ENCODE data around the gene PPDPF.

DNA sequence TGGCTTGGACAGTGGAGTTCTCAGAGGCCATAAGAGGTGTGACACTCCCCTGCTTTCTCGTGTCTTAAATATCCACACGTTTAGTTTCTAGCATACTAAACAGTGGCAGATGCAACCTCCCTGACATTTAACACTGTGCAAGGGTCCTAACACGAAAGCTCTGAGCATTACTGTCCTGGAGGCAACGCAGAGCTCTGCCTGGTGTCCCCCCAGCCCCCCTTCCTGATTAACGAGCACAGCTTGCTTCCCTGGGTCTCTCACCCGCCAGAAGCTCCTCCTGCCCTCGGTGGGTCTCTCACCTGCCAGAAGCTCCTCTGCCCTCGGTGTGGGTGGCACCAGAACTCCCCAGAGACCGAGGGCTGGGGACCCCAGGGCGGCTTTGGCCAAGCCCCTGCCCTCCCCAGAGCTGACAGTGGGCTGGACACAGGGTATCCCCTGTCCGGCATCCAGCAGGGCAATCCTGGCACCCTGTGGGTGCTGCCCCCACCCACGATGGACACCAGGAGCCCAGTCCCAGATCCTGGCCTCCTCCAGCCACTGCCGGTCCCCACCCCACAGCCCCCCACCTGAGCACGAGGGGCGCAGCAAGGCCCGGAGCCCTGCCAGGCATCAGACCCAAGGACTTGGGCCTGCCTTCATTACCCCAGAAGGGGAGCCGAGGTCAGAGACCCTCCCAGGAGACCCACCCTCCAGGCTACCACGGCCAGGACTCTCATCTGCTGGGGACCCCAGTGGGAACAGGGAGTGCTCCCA, 35.7 kb upstream of the PPDPF start:
- TF ChIP-seq, protein P1, sequence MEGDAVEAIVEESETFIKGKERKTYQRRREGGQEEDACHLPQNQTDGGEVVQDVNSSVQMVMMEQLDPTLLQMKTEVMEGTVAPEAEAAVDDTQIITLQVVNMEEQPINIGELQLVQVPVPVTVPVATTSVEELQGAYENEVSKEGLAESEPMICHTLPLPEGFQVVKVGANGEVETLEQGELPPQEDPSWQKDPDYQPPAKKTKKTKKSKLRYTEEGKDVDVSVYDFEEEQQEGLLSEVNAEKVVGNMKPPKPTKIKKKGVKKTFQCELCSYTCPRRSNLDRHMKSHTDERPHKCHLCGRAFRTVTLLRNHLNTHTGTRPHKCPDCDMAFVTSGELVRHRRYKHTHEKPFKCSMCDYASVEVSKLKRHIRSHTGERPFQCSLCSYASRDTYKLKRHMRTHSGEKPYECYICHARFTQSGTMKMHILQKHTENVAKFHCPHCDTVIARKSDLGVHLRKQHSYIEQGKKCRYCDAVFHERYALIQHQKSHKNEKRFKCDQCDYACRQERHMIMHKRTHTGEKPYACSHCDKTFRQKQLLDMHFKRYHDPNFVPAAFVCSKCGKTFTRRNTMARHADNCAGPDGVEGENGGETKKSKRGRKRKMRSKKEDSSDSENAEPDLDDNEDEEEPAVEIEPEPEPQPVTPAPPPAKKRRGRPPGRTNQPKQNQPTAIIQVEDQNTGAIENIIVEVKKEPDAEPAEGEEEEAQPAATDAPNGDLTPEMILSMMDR (conservative IDR thresholded peaks at IDR 0.05) = no peak
- TF ChIP-seq EZH2 (IDR thresholded peaks at IDR 0.05; ENCODE audit: low read depth) = no peak

Measured in PC-9 (cell line).